Stimulated activated CD8-positive, alpha-beta memory T cell treated with anti-CD3 and anti-CD28 coated beads, Interleukin-7, amount 100 ng/mL, for 1 hour (primary cell): Measurements from ENCODE around the gene GATC.

Source experiments
- DNase-seq, 2 donors: peaks; one replicate each; pipeline ENCODE4 v3.0.0-alpha.2; 2020; ENCODE audit warnings: low read depth in 2 of 2

GATC gene, protein sequence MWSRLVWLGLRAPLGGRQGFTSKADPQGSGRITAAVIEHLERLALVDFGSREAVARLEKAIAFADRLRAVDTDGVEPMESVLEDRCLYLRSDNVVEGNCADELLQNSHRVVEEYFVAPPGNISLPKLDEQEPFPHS

DNA sequence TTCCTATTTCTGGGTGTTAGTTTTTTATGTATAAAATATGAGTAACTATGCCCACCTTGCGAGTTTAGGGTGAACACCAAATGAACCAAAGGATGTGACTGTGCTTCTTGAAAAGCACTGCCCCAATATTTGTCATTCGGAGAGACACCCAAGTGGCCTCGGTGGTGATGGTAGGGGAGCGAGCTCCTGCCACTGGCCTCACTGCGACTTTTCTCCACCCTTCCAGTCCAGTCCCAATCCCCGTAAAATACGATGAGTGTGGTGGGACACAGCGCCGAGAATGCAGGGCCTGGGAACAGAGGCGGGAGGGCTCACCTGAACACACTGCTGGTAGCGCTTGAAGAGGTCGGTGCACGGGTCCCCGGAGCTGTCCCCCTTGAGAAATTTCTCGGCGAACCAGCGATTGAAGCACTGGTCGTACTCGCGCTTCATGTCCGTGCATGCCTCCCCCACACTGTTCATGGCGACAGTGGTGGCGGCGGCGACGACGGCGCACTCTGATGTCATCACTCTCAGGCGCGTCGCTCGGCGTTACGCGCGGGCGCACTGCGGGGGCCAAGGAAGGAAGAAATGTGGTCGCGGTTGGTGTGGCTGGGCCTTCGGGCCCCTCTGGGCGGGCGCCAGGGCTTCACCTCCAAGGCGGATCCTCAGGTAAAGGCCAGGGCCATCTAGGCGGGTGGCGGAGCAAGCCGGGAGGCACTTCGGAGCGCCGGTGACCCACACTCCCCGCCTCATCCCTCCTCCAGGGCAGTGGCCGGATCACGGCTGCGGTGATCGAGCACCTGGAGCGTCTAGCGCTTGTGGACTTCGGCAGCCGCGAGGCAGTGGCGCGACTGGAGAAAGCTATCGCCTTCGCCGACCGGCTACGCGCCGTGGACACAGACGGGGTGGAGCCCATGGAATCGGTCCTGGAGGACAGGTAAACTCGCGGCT lies at the start of gene GATC, which contains the start of gene TRIAP1:
Gene GATC (plus strand): TSS at position 534 of the 933 bp plus-strand sequence. CDS start 37 bp downstream, at position 571.
Gene TRIAP1 (minus strand): TSS at position 474 of the 933 bp plus-strand sequence. CDS start 12 bp downstream, at position 462.
- peak; percentile 80 to 82 for DNase-seq

- DNase-seq: no peak
Observed at GRCh38 chr12:120397824-120398540, 48.3 kb upstream of the GATC start.

DNA sequence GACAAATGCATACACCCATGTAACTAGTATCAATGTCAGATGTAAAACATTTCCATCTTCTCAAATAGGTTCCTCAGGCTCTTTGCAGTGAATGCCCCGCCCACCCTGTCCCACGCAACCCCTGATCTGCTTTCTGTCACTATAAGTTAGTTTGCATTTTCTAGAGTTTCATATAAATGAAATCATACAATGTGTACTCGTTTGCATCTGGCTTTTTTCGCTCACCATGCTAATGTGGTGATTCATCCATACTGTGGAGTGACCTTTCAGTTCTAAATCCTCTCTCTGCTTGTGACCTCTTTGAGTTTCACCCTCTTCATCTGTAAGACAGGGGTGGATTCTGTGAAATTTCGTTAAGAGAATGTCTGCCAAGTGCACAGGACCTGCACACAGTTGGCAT lies 46.7 kb upstream of the GATC start:
- DNase-seq: no peak

- no peak for DNase-seq
Observed at GRCh38 chr12:120402217-120402616, 44.0 kb upstream of the GATC start.

- DNase-seq: no peak
Observed at GRCh38 chr12:120403869-120404268, 42.4 kb upstream of the GATC start.

DNA sequence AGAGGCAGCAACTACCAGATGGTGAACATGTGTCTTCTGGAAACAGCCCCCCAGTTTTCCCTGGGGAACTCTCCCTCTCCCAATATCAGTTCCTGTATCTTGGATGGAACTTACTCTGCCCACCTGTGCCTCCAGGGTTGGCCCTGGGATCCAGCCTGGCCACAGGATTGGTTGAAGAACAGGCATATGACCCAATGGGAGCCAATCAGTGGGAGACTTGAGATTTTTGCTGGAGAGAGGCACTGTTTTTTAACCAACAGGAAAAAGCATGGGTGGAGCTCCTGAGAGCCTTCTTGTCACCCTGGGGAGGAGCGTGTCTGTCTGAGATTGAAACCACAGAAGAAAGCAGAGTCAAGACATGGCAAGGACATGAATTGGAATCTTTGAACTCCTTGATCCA lies 42.0 kb upstream of the GATC start:
- DNase-seq: no peak

GRCh38 chr12:120406069-120406468 lies 40.2 kb upstream of the GATC start:
- DNase-seq: no peak

DNA sequence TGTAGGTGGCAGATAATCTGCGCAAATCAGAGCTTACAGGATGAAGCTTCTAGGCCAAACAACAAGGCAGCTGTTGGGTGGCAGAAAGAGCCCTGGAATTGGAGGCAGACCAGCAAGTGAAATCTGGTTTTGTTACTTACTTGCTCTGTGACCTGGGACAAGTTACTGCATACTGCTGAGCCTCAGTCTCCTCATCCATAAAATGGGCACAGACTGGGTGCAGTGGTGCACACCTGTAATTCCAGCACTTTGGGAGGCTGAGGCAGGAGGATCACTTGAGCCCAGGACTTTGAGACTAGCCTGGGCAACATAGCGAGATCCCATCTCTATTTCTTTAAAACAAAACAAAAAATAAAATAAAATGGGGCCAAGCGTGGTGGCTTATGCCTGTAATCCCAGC lies 39.7 kb upstream of the GATC start:
- no peak for DNase-seq

DNA sequence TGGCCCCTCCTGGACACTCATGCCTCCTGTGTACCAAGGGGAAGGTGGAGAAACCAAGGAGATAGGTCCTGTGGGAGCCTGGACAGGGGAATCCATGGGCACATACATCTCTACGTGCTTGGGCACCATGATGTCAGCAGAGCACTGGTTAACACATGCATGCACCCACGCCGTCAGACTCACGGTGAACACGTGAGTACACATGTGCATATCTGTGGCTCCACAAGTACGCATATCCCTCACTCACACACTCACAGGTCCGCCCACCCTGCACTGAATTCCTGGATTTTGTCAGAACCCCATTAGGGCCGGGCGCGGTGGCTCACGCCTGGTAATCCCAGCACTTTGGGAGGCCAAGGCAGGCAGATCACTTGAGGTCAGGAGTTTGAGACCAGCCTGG lies 37.5 kb upstream of the GATC start:
- no peak for DNase-seq

DNA sequence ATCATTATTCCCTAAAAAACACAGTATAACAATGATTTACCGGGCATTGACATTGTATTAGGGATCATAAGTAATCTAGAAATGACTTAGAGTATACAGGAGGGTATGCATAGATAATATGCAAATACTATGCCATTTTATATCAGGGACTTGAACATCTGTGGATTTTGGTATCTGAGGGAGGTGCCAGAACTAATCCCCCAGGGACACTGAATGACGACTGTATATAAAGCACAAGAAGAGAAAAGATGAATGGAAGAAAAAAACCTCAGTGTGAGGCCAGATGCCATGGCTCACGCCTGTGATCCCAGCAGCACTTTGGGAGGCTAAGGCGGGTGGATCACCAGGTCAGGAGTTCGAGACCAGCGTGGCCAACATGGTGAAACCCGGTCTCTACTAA lies 33.8 kb upstream of the GATC start:
- DNase-seq: no peak

GRCh38 chr12:120413901-120414695 lies 32.1 kb upstream of the GATC start:
- DNase-seq: no peak

- DNase-seq: no peak
Observed at GRCh38 chr12:120416490-120417216, 29.6 kb upstream of the GATC start.

GRCh38 chr12:120417917-120418580 lies 28.2 kb upstream of the GATC start:
- no peak for DNase-seq

- no peak for DNase-seq
Observed at GRCh38 chr12:120421701-120422100, 24.5 kb upstream of the GATC start.

- DNase-seq: no peak
Observed at GRCh38 chr12:120422892-120423456, 23.3 kb upstream of the GATC start.

- DNase-seq: no peak
Observed at GRCh38 chr12:120425797-120426196, 20.4 kb upstream of the GATC start.

DNA sequence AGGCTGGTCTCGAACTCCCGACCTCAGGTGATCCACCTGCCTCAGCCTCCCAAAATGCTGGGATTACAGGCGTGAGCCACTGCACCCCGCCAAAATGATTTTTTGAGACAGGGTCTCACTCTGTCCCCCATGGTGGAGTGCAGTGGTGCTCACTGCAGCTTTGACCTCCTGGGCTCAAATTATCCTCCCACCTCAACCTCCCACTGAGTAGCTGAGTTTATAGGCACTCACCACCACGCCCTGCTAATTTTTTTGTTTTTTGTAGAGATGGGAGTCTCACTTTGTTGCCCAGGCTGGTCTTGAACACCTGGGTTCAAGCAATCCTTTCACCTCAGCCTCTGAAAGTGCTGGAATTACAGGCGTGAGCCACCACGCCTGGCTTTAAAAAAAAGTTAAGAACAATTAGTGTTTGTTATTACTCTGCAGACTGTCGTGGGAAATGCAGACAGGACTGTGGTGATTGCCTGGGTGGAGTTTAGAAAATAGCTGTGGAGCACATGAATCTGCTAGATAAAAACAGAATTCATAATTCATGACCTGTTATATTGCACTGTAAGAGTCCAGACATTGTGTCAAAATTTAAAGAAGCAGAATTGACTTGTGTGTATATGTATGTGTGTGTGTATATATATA lies 17.5 kb upstream of the GATC start:
- DNase-seq: no peak

- no peak for DNase-seq
Observed at GRCh38 chr12:120429368-120429767, 16.9 kb upstream of the GATC start.

- DNase-seq: no peak
Observed at GRCh38 chr12:120432772-120433525, 13.3 kb upstream of the GATC start.
